ENCODE results near the gene TBC1D30.
"Not testable (repeated sequence)": the region's sequence is repeated elsewhere in the genome, so short reads cannot be mapped to it uniquely, and the experiment has no call there.

TBC1D30 gene

DNA sequence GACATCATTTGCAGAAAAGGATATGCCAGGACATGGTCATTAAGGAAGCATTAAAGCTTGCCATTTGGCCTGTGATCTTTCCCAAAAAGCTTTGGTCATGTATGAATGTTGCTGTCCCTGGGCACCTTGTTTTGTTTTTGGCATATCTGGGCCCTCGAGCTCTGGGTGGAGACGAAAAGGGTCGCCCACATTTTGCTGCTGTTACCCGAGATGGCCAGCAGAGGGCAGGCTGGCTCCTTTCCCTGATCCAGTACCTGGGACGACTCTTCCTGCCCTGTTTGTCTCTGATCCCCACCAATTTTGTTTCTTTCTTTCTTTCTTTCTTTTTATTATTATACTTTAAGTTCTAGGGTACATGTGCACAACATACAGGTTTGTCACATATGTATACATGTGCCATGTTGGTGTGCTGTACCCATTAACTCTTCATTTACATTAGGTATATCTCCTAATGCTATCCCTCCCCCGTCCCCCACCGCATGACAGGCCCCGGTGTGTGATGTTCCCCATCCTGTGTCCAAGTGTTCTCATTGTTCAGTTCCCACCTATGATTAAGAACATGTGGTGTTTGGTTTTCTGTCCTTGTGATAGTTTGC is 22.2 kb upstream of the TBC1D30 start:
- DNase-seq (ENCODE audit: low read depth, low spot score): not testable (repeated sequence)

DNA sequence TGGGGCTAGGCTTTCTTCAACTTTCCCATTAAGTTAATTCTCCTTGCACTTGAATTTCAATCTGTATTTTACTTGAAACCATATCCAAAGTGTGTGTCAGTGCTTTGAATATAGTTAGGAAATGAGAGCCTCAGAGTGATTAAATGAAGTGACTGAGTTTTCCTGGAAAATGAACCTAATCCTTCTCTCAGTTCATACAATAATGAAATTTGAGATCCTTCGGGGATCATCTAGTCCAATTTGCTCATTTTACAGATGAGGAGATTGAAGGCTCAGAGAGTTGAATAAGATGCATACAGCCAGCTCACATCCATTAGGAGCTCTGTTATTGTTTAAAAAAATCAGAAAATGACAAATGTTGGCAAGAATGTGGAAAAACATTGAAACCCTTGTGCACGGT is 18.3 kb upstream of the TBC1D30 start:
- DNase-seq (ENCODE audit: low read depth, low spot score): no peak

DNA sequence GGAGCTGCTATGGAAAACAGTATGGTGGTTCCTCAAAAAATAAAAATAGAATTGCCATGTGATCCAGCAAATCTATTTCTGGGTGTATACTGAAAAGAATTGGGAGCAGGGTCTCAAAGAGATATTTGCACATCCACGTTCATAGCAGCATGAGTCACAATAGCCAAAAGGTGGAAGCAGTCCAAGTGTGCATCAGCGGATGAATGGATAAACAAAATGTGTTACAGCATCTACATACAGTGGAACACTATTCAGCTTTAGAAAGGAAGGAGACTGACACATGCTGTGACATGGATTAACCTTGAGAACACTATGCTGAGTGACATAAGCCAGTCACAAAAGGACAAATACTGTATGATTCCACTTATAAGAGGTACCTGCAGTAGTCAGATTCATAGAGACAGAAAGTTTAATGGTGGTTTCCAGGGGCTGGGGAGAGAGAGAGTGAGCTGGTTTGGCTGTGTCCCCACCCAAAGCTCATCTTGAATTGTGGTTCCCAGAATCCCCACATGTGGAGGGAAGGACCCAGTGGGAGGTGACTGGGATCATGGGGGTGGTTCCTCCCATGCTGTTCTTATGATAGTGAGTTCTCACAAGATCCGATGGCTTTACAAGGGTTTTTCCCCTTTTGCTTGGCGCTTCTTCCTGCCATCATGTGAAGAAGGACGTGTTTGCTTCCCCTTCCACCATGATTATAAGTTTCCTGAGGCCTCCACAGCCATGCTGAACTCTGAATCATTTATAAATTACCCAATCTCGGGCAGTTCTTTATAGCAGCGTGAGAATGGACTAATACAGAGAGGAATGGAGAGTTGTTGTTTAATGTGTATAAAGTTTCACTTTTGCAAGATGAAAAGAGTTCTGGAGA is 17.6 kb upstream of the TBC1D30 start:
- no peak for DNase-seq (ENCODE audit: low read depth, low spot score)

DNA sequence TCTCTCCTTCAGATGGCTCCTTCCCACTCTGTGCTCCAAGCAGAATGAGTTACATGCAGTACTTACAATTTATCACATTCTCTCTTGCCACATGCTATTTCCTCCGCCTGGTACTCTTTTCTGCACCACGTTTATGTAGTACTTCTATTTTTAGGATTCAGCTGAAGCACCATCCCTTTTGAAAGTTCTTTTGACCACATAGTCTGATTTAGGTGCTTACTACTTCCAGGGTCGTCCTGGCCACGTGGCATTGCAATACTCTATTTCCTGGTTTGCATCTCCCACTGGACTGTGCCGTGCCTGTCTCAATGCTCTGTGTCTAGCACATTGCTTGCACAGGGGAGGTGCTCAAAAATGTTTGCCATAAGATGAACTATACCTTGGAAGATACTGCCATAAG is 16.3 kb upstream of the TBC1D30 start:
- no peak for DNase-seq (ENCODE audit: low read depth, low spot score)

DNA sequence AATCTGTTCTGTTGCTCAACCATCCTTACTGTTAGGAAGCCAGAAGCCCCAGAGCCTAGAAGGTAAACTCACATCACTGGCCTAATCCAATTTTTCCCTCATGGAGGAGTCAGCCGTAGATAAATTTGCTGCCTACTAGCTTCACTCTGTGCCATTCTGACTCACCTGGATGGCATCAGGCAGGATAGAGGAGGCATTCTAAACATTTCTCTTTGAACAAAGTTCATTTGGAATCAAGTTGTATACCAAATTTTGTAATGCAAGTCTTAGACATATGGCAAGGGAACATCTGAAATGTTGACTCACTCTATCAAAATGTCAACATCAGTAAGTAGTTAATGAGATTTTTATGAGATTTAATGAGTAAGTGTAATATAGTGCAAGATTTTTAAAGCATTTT is 13.6 kb upstream of the TBC1D30 start:
- DNase-seq (ENCODE audit: low read depth, low spot score): no peak

DNA sequence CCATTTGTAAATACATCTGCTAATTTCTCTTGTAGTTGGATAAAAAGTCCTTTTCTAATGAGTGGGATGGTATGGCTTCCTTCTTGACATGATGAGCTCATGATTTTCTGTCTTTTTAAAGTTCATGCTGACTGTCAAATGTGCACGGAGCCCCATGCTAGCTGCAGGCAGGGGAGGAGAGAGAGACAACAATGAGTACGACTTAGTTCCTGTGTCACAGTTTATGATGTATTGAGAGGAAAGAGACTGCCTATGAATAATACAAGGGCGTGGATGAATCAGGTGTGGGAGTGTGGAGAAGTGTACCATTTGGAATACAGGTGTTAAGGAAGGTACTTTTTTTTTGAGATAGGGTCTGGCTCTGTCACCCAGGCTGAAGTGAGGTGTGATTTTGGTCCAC is 10.7 kb upstream of the TBC1D30 start:
- no peak for DNase-seq (ENCODE audit: low read depth, low spot score)

DNA sequence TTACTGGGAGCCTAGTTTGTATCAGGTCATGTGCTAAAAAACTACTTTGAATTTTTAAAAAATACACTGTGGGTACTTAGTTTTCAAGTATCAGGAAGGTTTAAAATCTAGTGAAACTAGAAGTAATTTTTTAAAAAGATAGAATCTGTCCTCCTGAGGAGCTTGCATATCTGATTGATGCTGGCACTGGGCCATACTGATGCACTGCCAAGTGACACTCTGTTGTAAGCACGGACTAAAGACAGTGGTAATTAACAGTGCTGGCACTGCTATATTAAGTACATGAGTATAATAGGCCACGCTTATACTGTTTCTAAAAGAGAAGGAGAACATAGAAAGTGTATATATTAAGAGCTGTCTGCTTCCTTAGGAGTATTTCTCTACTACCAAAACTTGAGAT is 10.0 kb upstream of the TBC1D30 start:
- DNase-seq (ENCODE audit: low read depth, low spot score): no peak

DNA sequence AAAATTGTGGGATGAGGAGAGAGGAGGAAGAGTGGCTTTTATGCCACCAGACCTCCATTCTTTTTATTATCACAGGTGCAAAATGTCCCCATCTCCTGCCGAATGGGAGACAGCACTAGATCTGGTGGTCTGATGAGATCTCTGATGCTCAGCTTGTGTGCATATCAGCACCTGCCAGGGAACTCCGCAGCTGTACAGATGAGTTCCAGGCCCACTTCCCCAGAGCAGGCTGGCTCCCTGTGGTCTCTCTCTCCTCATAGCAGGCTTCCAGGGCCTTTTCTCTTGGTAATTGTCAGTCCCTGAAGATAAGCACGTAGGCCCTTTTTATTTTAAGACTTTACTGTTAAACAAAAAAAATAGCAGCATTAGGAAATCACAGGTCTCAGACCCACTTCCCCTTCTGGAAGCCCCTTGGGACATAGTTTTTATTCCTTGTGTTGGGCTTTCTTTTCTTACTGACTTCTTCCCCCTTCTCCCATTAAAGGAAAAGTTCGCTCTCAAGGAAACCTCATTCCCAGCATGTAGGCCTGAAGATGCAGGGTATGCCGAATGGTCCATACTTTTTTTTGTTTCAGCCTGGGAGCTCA is 4.5 kb upstream of the TBC1D30 start:
- no peak for DNase-seq (ENCODE audit: low read depth, low spot score)

DNA sequence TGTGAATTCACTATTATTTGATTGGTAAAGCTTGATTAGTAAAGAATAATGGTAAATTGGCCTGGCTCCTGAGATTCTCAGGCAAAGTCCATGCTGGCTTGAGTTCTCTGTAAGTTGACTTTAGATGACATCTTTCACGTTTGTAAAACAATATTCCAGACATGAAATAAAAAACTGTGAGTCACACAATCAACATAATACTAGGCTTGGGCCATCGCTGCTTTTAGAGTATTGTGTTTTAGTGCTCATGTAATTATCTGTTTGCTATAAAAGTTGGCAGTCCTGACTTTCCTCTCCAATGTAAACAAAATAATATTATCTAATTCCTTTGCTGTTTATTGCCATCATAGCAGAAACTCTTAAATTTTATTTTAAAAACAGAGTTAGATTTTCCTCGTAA is 3.9 kb upstream of the TBC1D30 start:
- DNase-seq (ENCODE audit: low read depth, low spot score): no peak

DNA sequence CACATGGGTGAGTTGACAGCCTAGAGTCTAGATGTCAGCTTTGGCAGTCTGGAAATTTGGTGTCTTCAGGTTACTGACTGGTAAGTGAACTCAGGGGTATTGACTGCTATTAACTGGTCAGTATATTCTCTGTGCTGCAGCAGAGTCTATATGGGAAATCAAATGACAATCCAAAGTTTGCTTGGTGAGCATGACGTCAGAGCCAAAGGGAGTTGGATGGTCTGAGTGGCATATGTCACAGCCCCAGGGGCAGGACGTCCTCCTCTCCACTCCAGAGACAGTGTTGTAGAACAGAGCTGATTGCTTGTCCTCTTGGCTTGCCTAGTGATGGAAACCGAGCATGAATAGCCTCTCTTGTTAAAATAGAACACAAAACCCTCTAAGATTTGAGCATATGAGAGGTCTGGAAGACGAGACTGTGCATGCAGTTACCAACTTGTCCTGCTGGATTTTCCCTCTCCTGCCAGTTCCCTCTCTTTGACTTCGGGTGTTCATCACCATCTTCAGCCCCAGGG is 3.3 kb upstream of the TBC1D30 start:
- DNase-seq (ENCODE audit: low read depth, low spot score): no peak

DNA sequence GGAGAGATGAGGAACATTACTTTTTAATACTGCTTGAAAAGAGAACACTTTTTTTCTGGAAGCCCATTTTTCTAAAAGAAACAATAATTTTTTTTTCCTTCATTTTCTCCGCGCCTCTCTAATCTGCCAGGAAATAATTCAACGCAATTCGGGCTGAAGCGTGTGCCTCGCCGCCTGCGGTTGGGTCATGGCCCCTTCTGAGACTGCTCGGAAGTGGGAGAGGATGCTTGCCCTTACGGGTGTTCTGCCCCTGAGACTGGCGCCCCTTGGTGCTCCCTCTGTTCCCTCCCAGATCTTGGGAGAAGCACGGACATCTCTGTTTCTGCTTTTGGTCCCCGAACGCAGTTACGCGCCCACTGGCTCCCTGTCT is 332 bp upstream of the TBC1D30 start:
- no peak for DNase-seq (ENCODE audit: low read depth, low spot score)

DNA sequence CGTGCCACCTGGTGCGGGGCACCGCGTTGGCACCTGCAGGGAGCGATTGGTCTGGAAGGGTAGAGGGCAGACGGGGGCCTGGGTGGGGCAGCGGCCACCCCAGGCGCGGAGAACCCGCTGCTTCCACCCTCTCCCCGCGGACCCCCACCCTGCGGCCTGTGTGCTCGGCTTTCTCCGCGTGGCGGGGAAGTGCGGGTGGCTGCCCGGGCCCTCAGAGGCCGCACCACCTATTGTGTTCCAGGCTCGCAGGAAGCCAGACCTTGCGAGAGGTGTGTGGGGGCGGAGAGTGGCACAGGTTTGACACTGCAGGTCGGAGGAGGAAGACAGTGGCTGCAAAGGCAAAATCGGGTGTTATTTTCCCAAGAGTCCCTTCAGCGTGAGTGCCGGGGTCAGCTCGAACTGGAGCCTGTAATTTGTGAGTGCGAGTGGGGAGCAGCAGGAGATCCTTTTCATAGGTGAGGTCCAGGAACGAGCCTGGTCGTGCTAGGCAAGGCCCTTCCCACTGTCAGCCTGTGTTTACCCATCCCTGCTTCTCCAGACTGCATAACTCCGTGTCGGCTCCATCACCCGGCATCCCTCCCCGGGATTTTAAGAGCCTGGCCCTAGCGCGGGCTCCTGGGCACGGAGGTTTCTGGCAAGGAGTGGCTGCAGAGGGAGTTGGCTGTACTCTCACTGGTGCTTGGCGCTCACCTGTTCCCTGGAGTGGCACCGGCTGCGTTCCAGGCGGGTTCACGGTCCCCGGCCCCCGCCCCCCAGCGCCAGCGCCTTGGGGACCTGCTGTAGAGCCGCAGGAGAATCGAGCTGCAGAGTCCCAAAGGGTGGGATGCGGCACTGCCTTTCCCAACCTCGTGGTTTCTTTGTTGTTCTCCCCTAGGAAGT is 935 bp downstream of the TBC1D30 start:
- DNase-seq (ENCODE audit: low read depth, low spot score): no peak

DNA sequence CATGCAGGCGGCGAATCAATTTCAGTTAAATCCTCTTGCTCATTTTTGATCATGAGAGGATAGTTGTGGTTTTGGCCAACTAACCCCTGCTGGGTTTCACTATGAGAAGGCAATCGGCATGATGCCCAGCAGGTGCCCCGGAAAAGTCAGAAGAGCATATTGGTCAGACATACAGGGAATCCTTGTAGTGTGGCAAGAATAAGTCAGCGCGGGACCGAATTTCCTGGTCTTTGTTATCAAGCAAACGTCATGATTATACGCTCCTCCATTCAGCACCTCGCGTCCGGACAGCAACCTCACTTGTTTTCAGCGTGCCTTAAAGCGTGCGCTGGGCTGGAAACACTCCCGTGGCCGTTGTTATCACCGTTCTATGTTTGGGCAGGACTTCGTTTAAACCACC is 1.8 kb downstream of the TBC1D30 start:
- no peak for DNase-seq (ENCODE audit: low read depth, low spot score)

DNA sequence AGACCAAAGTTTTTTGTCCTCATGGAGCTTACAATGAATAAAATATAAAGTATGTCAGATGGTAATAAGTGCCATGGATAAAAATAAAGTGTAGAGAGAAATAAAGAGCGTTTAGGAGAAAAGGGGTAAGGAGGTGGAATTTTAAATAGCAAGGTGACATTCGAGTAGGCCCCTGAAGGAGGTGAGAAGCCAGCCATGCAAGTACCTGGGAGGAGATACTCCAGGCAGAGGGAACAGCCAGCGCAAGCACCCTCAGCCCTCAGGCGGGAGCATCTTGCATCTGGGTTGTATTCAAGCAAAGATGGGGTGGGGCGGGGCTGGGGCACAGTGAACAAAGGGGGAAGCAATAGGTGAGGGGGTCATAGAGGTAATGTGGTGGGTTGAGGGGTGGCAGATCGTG is 4.3 kb downstream of the TBC1D30 start:
- DNase-seq (ENCODE audit: low read depth, low spot score): no peak

DNA sequence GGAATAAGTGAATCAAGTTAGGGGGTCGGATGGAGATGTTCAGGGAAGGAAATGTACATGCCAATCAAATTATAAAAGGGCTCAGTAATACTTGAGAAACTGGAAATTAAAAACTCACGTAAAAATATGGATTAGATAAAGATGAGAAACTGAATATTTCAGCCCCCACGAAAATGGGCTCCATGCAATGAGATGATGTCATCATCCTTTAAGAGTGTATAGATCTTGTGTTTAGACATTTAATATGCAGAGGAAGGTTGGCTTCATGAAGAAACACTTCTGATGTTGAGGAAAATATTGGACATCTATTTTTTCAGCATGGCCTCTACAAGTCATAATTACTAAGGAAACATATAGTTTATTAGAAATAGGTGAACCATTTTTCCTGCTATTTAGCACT is 9.5 kb downstream of the TBC1D30 start:
- DNase-seq (ENCODE audit: low read depth, low spot score): no peak

DNA sequence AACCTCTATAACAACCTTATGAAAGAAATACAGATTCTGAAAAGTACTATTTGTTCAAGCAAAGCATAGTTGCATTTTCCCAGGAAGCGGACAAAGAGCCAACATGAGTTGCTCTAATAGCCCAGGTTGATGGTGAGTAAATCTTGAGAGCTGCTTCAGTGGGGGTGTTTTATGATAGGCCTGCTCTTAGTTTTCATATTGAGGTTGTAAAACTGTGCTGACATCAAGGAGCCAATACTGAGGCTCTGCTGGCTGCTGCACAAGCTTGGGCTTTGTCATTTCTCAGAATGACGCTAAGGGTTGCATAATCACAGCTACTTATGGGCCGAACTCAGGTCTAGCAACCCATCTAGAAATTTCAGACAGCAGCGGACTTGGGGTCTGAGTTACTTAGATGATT is 11.5 kb downstream of the TBC1D30 start:
- DNase-seq (ENCODE audit: low read depth, low spot score): no peak

DNA sequence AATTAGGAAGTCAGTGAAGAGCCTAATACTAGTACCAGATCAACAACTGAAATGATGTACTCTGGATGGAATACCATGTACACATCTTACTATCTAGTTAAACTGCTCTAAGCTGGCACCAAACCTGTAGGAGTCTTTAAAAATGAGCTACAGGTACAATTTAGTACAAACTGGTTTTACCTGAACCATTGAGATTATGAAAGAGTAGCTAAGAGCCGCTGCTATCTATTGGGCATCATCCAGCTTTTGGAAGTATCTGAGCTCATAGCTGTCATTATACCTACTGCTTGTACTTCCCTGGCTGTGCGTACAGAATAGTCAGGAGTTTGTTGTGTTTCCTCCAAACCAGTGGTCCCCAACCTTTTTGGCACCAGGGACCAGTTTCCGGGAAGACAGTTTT is 12.4 kb downstream of the TBC1D30 start:
- DNase-seq (ENCODE audit: low read depth, low spot score): no peak

DNA sequence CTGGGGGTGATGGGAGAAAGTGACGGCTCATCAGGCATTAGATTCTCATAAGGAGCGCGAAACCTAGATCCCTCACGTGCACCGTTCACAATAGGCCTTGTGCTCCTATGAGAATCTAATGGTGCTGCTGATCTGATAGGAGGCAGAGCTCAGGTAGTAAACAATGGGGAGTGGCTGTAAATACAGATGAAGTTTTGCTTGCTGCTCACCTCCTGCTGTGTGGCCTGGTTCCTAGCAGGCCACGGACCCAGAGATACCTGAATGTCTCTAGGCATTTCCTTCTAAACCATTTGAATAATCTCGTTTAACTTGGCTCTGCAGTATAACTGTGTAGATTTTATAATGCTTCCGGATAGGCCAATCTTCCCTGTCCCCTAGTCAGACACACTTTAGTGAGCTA is 13.0 kb downstream of the TBC1D30 start:
- no peak for DNase-seq (ENCODE audit: low read depth, low spot score)

DNA sequence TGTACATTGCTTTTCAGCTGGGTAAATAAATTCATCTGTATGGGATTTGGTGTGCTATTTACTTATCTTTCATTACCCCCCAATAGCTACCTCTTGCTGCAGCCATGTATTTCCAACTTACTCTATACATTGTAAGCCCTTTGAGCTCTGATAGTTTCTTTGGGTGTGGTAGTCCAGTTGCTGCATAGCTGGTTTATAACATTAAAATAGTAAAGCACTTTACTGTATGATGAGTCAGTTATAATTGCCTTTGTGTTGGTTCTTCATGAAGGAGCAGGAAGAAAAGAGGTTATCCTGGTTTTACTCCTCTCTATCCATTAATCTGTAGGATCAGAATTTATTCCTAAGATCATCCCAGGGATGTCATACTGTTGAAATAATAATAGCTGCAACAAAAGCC is 15.7 kb downstream of the TBC1D30 start:
- no peak for DNase-seq (ENCODE audit: low read depth, low spot score)

DNA sequence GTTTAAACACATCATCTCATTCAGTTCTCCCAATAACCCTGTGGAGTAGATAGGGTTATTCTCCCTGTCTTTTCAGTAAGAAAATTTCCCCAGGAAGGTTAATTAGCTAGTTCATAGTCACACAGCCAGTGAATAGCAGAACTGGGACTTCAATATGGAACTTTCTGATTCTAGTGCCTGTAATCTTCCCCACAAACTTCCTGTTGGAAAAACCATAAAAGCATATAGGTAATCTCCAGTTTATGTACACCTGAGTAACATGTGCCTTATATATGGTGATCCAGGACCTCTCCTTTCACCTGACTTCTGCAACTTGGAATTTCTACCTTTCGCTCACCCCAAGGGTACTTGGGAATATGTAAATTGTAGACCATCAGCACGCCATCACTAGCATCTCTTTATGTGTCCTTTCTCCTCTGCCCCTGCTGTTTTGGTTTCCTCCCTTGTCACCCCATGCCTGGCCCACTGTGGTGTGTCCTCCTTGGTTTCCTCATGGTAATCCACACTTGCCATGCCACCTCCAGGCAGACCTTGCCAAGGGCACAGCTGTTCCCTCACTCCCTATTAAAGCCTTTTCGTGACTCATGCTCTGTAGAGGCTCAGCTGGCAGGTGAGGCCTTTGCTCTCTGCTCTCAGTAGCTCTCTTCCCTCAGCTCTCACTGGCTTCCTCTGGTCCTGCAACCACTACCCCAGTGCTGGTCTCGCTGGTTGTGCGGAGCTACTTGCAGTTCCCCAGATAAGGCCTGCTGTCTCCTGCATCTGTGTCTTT is 16.7 kb downstream of the TBC1D30 start:
- no peak for DNase-seq (ENCODE audit: low read depth, low spot score)

DNA sequence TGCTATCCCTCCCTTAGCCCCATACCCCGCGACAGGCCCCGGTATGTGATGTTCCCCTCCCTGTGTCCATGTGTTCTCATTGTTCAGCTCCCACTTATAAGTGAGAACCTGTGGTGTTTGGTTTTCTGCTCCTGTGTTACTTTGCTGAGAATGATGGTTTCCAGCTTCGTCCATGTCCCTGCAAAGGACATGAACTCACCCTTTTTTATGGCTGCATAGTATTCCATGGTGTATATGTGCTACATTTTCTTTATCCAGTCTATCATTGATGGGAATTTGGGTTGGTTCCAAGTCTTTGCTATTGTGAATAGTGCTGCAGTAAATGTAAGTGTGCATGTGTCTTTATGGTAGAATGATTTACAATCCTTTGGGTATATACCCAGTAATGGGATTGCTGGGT is 24.0 kb downstream of the TBC1D30 start:
- not testable (repeated sequence) for DNase-seq (ENCODE audit: low read depth, low spot score)
